GM19463 (cell line): ENCODE measurements around the gene STXBP5L.
"Not testable (repeated sequence)": the region's sequence is repeated elsewhere in the genome, so short reads cannot be mapped to it uniquely, and the experiment has no call there.

Experiments
- ATAC-seq: cut with Tn5 transposase; IDR thresholded peaks from one replicate; pipeline ENCODE4 v1.9.1; 2021; ENCODE audit warnings: mild to moderate bottlenecking, moderate library complexity; ENCODE audit not compliant: unreplicated experiment

STXBP5L gene

DNA sequence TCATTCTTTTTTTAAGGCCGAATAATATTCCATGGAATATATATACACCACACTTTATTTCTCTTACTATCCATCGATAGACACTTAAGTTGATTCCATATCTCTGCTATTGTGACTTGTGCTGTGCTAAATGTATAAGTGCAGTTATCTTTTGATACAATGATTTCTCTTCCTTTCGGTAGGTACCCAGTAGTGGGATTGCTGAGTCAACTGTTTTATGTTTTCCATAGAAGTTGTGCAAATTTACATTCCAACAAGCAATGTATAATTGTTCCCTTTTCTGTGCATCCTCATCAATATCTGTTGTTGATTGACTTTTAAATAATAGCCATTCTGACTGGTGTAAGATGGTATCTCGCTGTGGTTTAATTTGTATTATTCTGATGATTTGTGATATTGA, 81.0 kb downstream of the STXBP5L start:
- no peak for ATAC-seq

DNA sequence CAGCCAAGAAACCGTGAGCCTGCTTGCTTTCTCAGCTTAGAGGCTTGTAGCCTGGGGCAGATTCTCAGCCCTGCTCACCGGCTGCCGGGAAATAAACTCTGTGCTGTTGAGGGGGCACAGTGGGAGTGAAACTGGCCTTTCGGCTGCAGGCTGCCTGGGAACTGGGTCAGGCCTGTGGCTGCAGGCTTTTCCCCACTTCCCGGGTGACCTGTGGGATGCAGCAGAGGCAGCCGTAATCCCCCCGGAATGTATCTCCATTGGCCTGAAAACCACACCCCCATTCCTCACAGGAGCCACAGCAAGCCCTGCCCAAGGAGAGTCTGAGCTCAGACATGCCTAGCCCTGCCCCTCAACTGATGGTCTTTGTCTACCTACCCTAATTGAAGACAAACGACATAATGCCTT, 110.9 kb downstream of the STXBP5L start:
- ATAC-seq, result no peak

DNA sequence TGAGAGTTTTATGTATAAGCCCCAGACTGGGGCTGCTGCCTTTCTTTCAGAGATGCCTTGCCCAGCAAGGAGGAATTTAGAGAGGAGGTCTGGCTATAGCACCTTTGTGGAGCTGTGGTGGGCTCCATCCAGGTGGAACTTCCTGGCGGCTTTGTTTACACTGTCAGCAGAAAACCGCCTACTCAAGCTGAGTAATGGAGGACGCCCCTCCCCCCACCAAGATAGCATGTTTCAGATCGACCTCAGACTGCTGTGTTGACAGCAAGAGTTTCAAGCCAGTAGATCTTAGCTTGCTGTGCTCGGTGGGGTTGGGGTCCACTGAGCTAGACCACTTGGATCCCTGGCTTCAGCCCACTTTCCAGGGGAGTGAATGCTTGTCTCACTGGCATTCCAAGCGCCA, 155.6 kb downstream of the STXBP5L start:
- no peak for ATAC-seq

DNA sequence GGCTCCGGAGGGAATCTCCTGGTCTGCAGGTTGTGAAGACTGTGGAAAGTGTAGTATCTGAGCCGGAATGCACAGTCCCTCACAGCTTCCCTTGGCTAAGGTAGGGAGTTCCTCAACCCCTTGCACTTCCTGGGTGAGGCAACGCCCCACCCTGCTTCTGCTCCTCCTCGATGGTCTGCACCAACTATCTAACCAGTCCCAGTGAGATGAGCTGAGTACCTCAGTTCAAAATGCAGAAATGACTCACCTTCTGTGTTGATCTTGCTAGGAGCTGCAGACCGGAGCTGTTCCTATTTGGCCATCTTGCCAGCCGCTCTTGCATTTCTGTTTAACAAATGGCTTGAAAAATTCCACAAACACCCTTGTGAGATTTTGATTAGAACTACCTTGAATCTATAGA, 156.1 kb downstream of the STXBP5L start:
- no peak for ATAC-seq

DNA sequence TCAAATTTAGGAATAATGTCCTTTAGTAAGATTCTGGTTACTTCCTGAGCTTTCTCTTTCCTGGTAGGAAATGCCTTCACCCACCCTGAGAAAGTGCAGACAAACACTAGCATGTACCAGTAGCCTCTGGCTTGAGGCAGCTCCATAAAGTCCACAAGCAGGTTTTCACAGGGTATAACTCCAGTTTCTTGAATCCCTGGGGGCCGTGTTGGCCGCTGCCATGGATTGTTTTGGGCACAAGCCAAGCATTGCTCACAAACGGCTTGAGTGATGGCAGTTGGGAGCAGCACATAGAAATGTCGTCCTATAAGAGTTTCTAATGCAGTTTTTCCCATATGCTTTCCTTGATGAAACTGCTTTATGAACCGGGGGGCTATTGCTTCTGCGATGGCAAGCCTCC, 164.1 kb downstream of the STXBP5L start:
- no peak for ATAC-seq

DNA sequence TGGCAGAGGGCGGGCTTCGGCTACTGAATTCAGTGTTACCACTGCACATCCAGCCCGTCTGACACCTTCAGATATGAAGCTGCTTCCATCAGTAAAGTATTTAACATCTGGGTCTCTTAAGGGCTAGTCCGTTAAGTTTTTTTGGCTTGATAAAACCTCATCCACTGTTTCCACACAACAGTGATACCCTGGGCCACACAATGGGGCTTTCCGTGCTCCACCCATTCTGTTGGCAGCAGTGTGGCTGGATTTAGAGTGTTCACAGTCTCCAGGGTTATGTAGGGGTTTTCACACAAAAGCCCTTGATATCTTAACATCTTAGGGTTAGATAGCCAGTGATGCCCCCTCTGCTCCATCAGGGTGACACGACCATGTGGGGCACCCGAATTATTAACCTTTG, 165.0 kb downstream of the STXBP5L start:
- no peak for ATAC-seq

DNA sequence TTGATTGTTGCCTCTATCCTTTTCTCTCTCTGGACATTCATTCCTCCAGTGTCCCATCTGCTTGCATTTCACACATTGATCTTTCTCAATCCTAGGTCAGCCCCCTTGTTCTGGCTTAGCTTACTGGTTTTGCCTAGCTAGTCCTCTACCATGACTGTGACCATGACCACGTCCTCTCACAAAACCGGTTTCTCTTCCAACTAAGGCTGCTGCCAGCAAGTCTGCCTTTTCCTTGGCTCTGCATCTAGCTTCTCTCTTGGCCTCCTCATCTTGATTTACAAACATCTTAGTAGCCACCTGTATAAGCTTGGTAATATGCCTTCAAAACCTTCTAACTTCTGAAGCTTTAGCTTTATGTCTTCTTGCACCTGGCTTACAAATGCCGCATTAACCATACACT, 167.2 kb downstream of the STXBP5L start:
- ATAC-seq, result no peak

DNA sequence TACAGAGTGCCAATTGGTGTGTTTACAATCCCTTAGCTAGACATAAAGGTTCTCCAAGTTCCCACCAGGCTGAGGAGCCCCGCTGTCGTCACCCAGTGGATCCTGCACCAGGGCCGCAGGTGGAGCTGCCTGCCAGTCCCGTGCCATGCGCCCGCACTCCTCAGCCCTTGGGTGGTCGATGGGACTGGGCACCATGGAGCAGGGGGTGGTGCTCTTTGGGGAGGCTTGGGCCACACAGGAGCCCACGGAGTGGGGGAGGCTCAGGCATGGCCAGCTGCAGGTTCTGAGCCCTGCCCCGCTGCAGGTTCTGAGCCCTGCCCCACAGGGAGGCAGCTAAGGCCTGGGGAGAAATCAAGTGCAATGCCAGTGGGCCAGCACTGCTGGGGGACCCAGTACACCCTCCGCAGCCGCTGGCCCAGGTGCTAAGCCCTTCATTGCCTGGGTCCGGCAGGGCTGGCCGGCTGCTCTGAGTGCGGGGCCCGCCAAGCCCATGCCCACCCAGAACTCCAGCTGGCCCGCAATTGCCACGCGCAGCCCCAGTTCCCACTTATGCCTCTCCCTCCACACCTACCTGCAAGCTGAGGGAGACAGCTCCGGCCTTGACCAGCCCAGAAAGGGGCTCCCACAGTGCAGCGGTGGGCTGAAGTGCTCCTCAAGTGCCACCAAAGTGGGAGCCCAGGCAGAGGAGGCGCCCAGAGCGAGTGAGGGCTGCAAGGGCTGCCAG, 170.5 kb downstream of the STXBP5L start:
- not testable (repeated sequence) for ATAC-seq

DNA sequence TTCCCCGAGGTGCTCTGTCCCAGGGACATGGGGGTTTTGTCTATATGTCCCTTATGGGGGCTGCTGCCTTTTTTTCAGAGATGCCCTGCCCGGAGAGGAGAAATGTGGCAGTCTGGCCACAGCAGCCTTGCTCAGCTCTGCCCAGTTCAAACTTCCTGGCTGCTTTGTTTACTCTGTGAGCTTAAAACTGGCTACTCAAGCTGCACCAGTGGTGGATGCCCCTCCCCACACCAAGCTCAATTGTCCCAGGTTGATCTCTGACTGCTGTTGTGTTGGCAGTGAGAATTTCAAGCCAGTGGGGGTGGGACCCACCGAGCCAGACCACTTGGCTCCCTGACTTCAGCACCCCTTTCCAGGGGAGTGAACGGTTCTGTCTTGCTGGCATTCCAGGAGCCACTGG, 188.9 kb downstream of the STXBP5L start:
- ATAC-seq, result no peak

DNA sequence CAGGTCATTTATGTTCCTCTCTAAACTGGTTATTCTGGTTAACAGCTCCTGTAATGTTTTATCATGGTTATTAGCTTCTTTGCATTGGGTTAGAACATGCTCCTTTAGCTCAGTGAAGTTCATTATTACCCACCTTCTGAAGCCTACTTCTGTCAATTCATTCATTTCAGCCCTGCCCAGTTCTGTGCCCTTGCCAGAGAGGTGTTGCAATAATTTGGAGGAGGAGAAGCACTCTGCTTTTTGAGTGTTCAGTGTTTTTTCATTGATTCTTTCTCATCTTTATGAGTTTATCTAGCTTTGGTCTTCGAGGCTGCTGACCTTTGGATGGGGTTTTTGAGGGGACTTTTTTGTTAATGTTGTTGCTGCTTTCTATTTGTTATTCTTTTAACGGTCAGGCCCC, 203.1 kb downstream of the STXBP5L start:
- ATAC-seq, result not testable (repeated sequence)

DNA sequence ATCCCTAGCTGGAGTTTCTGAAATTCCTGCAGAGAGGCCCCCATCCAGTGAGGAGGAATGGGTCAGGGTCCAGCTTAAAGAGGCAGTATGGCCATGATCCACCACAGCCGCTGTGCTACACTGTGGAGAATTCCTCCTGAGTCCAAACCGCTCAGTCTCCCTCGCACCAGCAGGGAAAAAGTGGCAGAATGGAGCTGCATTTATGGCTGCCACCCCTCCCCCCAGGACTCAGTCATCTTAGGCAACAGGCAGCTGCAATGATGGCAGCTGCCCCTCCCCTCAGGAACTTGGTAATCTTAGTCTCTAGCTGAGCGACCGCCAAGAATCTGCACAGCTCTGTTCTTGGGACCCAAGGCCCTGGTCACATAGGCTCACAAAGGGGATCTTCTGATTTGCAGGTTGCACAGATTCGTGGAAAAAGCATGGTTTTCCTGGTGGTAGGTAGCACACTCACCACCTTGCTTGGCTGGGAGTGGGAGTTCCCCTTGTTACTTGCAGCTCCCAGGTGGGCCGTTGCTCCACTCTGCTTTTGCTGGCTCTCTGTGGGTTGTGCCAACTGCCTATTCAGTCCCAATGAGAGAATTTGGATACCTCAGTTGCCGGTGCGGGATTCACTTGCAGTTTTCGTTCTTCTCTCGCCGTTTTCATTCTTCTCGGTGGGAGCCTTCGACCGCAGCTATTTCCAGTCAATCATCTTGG, 204.1 kb downstream of the STXBP5L start:
- ATAC-seq, result no peak

DNA sequence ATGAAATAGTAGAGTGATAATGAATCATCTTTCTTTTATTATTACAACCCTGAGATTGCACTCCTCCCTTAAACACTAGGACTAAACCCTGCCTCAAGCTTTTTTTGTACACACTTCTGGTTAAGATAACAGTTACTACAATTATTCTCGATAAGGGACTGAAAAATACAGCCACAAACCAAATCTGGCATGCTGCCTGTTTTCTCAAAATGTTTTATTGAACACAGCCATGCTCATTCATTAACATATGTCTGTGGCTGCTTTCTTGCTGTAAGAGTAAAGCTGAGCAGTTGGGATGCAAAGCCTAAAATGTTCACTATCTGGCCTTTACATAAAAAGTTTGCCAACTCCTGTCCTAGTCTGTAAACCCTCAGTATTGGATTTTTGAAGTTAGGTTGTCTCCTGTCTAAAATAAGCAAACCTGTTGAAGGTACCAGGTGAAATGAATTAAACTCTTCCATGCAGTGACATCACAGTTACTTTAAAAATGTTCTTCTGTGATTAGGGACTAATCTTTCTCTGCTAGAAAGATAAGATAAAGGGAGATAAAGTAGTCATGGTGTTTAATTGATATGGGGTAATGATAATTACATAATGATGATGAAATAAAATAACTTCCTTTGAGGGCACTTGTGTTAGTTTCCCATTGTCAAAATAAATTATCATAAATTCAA, 218.2 kb downstream of the STXBP5L start:
- no peak for ATAC-seq

DNA sequence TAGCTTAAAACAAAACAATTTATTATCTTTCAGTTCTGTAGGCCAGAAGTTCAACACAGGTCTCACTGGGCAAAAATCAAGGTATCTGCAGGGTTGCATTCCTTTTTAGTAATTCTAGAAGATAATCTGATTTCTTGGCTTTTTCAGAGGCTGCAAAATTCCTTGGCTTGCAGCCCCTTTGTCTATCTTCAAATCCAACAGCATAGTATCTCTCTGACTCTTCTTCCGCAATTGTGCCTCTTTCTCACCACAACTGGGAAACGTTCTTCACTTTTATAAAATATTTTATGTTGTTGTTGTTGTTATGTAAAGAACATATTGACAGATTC, 218.7 kb downstream of the STXBP5L start:
- ATAC-seq, result no peak

DNA sequence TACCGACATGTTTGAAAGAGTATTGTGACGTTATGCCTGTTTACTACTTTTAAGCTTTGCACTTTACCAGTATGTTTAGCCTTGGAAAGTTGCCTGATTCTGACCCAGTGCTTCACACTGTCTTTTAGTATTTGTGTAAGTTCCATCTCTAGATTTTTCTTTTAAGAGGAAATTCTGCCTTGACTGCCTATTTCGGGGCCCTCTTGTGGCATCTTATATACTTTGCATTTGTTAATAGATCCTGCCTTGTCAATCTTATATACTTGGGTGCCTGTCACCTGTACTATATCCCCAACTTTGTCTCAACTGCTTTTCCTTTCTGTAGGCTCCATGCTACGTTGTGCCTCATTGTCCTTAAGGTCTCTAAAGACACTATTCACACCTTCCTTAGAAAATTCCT, 244.6 kb downstream of the STXBP5L start:
- no peak for ATAC-seq

DNA sequence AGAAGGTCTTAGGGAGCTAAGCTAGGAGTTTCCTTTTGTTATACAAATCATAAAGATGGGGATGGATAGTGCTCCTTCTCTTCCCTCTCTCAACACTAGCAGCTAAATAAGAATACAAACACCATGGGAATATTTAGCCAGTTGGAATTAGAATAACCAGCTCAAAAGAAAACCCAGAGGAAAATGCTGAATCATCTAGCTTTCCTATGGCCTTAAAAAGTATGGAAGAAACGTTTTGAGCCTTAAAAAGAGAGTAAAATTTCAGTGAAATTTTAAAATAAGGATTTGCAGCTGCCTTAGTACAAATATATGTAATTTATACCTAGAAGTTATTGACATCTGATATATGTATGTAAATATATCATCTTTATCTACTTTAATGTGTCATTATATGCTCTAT, 245.8 kb downstream of the STXBP5L start:
- ATAC-seq, result no peak

DNA sequence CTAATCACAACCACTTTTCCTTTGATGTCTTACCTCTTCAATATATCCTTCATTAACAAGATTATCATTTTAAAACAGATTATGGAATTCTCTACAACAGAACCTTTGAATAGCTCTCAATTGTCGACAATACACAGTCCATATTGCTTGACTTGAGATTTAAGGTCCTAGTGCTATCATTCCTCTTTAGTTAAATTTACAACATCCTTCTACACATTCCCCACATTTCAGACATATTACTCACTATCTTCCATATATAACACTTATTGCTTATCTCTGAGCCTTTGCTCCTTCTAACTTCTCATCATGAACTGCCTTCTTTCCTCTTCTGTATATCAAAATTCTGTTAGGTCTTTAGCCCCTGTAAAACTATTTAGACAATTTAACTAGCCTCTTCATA, 247.0 kb downstream of the STXBP5L start:
- ATAC-seq, result no peak

DNA sequence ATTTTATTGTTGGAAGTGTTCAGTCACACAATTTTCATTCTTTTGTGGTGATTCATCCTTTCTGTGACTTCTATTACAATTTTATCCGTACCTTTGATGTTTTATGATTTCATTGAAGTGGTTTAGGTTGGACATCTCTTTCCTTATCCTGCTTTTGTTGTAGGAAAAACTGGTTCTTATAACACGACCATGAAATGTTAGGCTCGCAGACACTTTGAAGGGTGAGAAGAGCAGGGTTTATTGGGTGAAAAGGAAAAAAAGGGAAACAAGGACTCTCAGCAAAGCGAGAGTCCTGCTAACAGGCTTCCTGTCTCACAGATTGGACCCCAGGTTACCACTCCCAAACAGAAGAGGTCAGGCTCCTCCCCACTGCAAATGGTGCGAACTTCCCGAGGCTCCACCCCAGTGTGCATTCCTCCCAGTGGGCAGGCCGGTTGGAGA, 257.4 kb downstream of the STXBP5L start:
- ATAC-seq, result no peak

DNA sequence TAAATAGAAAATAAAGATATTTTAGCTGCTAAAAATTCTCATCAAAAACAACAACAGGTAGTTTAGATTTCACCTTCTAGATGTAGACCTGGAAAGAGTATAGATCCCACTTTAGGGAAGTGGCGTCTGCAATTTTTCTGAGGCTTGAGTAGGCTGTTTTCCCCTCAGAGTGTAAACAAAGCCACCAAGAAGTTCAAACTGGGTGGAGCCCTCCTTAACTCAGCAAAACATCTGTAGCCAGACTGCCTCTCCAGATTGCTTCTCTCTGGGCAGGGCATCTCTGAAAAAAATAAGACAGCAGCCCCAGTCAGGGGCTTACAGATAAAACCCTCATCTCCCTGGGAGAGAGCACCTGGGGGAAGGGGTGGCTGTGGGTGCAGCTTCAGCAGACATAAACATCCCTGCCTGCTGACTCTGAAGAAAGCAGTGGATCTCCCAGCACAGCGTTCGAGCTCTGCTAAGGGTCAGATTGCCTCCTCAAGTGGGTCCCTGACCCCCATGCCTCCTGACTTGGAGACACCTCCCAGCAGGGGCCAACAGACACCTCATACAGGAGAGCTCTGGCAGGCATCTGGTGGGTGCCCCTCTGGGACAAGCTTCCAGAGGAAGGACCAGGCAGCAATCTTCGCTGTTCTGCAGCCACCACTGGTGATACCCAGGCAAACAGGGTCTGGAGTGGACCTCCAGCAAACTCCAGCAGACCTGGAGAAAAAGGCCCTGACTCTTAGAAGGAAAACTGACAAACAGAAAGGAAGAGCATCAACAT, 259.6 kb downstream of the STXBP5L start:
- ATAC-seq, result no peak

DNA sequence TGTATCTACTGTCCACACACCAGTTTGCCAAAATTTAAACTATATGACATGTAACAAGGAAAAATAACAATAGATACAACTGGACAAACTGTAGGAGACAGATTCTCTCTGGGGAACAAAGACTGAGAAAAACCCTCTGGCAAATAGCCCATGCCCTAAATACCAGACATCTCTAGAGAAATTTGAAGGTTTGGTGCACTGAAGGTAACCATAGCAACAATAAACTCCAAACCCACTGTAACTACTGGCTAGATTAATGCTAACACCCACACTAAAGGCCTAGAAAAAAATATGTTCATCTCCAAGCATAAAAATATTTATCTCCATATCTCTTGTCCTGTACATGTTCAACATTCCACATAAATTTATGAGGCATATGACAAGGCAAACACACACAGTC, 267.1 kb downstream of the STXBP5L start:
- no peak for ATAC-seq

DNA sequence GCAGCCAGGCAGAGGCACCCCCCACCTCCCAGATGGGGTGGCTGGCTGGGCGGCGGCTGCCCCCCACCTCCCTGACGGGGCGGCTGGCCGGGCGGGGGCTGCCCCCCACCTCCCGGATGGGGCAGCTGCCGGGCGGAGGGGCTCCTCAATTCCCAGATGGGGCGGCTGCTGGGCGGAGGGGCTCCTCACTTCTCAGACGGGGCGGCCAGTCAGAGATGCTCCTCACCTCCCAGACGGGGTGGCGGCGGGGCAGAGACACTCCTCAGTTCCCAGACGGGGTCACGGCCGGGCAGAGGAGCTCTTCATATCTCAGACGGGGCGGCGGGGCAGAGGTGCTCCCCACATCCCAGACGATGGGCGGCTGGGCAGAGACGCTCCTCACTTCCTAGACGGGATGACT, 282.6 kb downstream of the STXBP5L start:
- ATAC-seq, result not testable (repeated sequence)

DNA sequence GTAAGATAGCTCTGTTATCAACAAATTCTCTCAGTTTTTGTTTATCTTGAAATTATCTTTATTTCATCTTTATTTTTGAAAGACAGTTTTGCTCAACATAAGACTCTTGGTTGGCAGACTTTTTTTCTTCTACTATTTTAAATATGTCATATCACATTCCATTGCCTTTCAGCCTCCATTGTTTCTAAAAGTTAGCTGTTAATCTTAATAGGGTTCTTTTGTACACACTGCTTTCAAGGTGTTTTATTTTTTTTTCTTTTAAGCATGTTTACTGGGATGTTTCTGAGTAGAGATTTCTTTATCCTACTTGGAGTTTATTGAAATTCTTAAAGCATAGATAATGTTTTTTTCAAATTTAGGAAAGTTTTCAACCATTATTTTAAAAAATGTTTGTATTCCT, 294.6 kb downstream of the STXBP5L start:
- no peak for ATAC-seq
